ENCODE measurements around the gene PNMA8C. TPM values are rescaled to one million over a fixed set of nuclear protein-coding genes. Genes with fewer than 3 reads are reported as not detected.

The PNMA8C gene
- polyA plus RNA-seq, 1 donor (not counting 4 experiments of a cell fraction or from before 2014, with no cell fraction given), result not detected

- H3K79me2 ChIP-seq (ENCODE audit: control insufficient read depth, insufficient read depth, low read length), result peaks cover 10% of the 10 kb centered on the region
- H3K4me3 ChIP-seq (ENCODE audit: control insufficient read depth in 2 of 3, extremely low read depth in 1 of 3, insufficient read depth in 2 of 3, low read depth in 1 of 3, low read length in 3 of 3), result peak overlapping the region; percentile 20 to 62 (median 61)
- H3K9ac ChIP-seq (ENCODE audit: control insufficient read depth, extremely low read depth, insufficient read depth, low read length), result peak overlapping the region; percentile 56
- peak overlapping the region; percentile 51 for H2AFZ ChIP-seq (ENCODE audit: control insufficient read depth, low read length)
- dilution Hi-C loops (cut with MboI; ENCODE audit: extremely low pct_ligation_motif_present, low sequenced_read_pairs), result no loop called here
- H3K27me3 ChIP-seq (ENCODE audit: control insufficient read depth, extremely low read depth, insufficient read depth, low read length), result peaks cover 16% of the 10 kb centered on the region
- peak overlapping the region; percentile 75 for H3K4me2 ChIP-seq (ENCODE audit: control insufficient read depth, extremely low read depth, insufficient read depth, low read depth, low read length)
- TF ChIP-seq EZH2 (IDR thresholded peaks at IDR 0.05; ENCODE audit: low read length) (no peak), CTCF (optimal IDR thresholded peaks at IDR 0.05 in 1 of 3, IDR thresholded peaks at IDR 0.05 in 1 of 3, conservative IDR thresholded peaks at IDR 0.05 in 1 of 3; ENCODE audit: extremely low read depth in 1 of 3, insufficient read depth in 2 of 3, low read length in 3 of 3) (no peak)
- no peaks in the 10 kb centered on the region for H4K20me1 ChIP-seq (ENCODE audit: control insufficient read depth, extremely low read depth, insufficient read depth, low read length)
- no peak for FAIRE-seq
- no peaks in the 10 kb centered on the region for H3K9me1 ChIP-seq (ENCODE audit: control insufficient read depth, extremely low read depth, insufficient read depth, low read length)
- no peaks in the 10 kb centered on the region for H3K9me3 ChIP-seq (ENCODE audit: control insufficient read depth, low read depth, low read length)
- no peak for DNase-seq (ENCODE audit: low read depth, low spot score)
- H3K4me1 ChIP-seq (ENCODE audit: control insufficient read depth, extremely low read depth, insufficient read depth, low read length), result peaks cover 10% of the 10 kb centered on the region
- peak overlapping the region; percentile 13 for H3K27ac ChIP-seq (ENCODE audit: control insufficient read depth, insufficient read depth, low read length)
- H3K36me3 ChIP-seq (ENCODE audit: control insufficient read depth in 2 of 2, extremely low read depth in 1 of 2, insufficient read depth in 2 of 2, low read length in 2 of 2), result no peaks in the 10 kb centered on the region
Measured at GRCh38 chr19:46412650-46413261, 16.0 kb downstream of the PNMA8C start.

GRCh38 chr19:46411925-46412649, 16.6 kb downstream of the PNMA8C start:
- Histone ChIP-seq H3K9me1 (ENCODE audit: control insufficient read depth, extremely low read depth, insufficient read depth, low read length) (no peaks in the 10 kb centered on the region), H2AFZ (ENCODE audit: control insufficient read depth, low read length) (no peak overlapping the region), H3K4me1 (ENCODE audit: control insufficient read depth, extremely low read depth, insufficient read depth, low read length) (peaks cover 10% of the 10 kb centered on the region), H3K4me2 (ENCODE audit: control insufficient read depth, extremely low read depth, insufficient read depth, low read depth, low read length) (peak overlapping the region; percentile 75), H3K9ac (ENCODE audit: control insufficient read depth, extremely low read depth, insufficient read depth, low read length) (no peak overlapping the region), H3K4me3 (ENCODE audit: control insufficient read depth in 2 of 3, extremely low read depth in 1 of 3, insufficient read depth in 2 of 3, low read depth in 1 of 3, low read length in 3 of 3) (peak overlapping the region; percentile 18 to 62 (median 31)), H3K79me2 (ENCODE audit: control insufficient read depth, insufficient read depth, low read length) (peaks cover 10% of the 10 kb centered on the region), H3K27me3 (ENCODE audit: control insufficient read depth, extremely low read depth, insufficient read depth, low read length) (peaks cover 16% of the 10 kb centered on the region), H4K20me1 (ENCODE audit: control insufficient read depth, extremely low read depth, insufficient read depth, low read length) (no peaks in the 10 kb centered on the region), H3K27ac (ENCODE audit: control insufficient read depth, insufficient read depth, low read length) (no peak overlapping the region), H3K9me3 (ENCODE audit: control insufficient read depth, low read depth, low read length) (no peaks in the 10 kb centered on the region), H3K36me3 (ENCODE audit: control insufficient read depth in 2 of 2, extremely low read depth in 1 of 2, insufficient read depth in 2 of 2, low read length in 2 of 2) (no peaks in the 10 kb centered on the region)
- no peak for DNase-seq (ENCODE audit: low read depth, low spot score)
- dilution Hi-C loops (cut with MboI; ENCODE audit: extremely low pct_ligation_motif_present, low sequenced_read_pairs), result no loop called here
- no peak for FAIRE-seq
- TF ChIP-seq EZH2 (IDR thresholded peaks at IDR 0.05; ENCODE audit: low read length) (no peak), CTCF (optimal IDR thresholded peaks at IDR 0.05 in 1 of 3, IDR thresholded peaks at IDR 0.05 in 1 of 3, conservative IDR thresholded peaks at IDR 0.05 in 1 of 3; ENCODE audit: extremely low read depth in 1 of 3, insufficient read depth in 2 of 3, low read length in 3 of 3) (peak in 1 of 3 experiments; percentile 4)
